Measurements from ENCODE around the gene CFAP90. TPM values are rescaled to one million over a fixed set of nuclear protein-coding genes. Genes with fewer than 3 reads are reported as not detected.

The CFAP90 gene
- total RNA-seq, 3 donors from 2014 or later (not counting 1 experiment from before 2014, with no cell fraction given): not detected

DNA sequence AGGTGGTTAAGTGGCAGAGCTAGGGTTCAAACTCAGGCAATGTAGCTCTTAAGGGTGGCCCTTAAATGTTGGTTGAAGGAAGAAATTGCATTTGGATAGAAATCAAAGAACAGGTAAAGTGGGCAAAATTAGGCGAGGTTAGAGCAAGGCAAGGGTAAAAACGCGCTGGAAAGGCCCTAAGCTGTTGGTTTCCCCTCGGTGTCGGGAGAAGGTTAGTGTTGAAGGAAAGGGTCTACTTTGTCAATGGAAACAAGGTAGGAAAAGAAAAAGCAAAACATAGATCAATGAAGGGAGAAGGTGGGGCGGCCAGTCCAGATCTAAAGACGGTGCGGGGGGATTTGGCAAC is 17.5 kb upstream of the CFAP90 start:
- H3K4me1 Mint-ChIP-seq: peaks cover 63 to 68% of the 10 kb centered on the region in 2 donors
- Histone ChIP-seq H3K36me3 (ENCODE audit: control insufficient read depth, insufficient read depth, low read length) (peaks cover 10% of the 10 kb centered on the region), H3K4me3 (ENCODE audit: low read length) (peak overlapping the region; percentile 72), H3K27me3 (ENCODE audit: control insufficient read depth, insufficient read depth, low read length) (no peaks in the 10 kb centered on the region), H3K27ac (ENCODE audit: low read length) (peak overlapping the region; percentile 32), H3K9me3 (ENCODE audit: control insufficient read depth, insufficient read depth, low read length) (no peaks in the 10 kb centered on the region), H3K4me1 (ENCODE audit: control insufficient read depth, insufficient read depth, low read length) (peaks cover 10% of the 10 kb centered on the region)
- H3K9me3 Mint-ChIP-seq: no peaks in the 10 kb centered on the region
- H3K27ac Mint-ChIP-seq: peak overlapping the region; percentile 79 to 87
- ATAC-seq (no peak), DNase-seq (no peak)
- no peak for TF ChIP-seq CTCF (IDR thresholded peaks at IDR 0.05)
- WGBS (ENCODE audit: insufficient coverage): 0% methylated on average over 8 of the region's 8 CpGs
- H3K27me3 Mint-ChIP-seq (ENCODE audit: low read depth in 2 of 2): no peaks in the 10 kb centered on the region
- intact Hi-C loops (cut with micrococcal nuclease): no loop called here
- H3K4me3 Mint-ChIP-seq: peak overlapping the region; percentile 90
- H3K36me3 Mint-ChIP-seq: no peaks in the 10 kb centered on the region

DNA sequence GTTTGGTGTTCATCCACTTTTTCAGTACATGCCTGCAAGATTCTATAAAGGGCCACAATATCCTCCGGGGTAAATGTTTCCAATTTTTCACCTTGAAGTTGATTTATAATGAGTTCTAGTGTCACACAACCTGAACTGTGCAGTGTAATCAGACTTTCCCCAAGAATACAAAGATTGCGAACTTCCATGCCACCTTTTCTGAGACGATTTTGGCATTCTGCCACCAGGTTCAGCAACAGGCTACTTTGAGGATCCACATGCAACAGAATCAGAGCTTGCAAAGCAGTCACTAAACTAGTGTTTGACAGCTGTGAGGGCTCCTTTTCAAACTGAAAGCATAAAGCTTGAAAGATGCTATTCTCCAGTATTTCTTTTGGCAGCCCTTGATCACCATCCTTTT is 16.3 kb upstream of the CFAP90 start:
- TF ChIP-seq CTCF (IDR thresholded peaks at IDR 0.05): no peak
- no peak overlapping the region for H3K27ac Mint-ChIP-seq

GRCh38 chr5:7866196-7866595 is 15.3 kb upstream of the CFAP90 start:
- no peak overlapping the region for H3K27ac Mint-ChIP-seq
- peak overlapping the region; percentile 40 for H3K4me3 Mint-ChIP-seq
- H3K4me1 Mint-ChIP-seq: peaks cover 44 to 49% of the 10 kb centered on the region in 2 donors
- TF ChIP-seq CTCF (IDR thresholded peaks at IDR 0.05): no peak
- no peak overlapping the region for H3K4me3 ChIP-seq (ENCODE audit: low read length)
- no peaks in the 10 kb centered on the region for H3K9me3 Mint-ChIP-seq
- ATAC-seq (no peak), DNase-seq (no peak)
- H3K27me3 ChIP-seq (ENCODE audit: control insufficient read depth, insufficient read depth, low read length): no peaks in the 10 kb centered on the region
- peaks cover 26% of the 10 kb centered on the region for H3K36me3 ChIP-seq (ENCODE audit: control insufficient read depth, insufficient read depth, low read length)
- no peaks in the 10 kb centered on the region for H3K27me3 Mint-ChIP-seq (ENCODE audit: low read depth in 2 of 2)
- H3K9me3 ChIP-seq (ENCODE audit: control insufficient read depth, insufficient read depth, low read length): no peaks in the 10 kb centered on the region
- 100% methylated on average over 1 of the region's 2 CpGs for WGBS (ENCODE audit: insufficient coverage)
- H3K4me1 ChIP-seq (ENCODE audit: control insufficient read depth, insufficient read depth, low read length): peaks cover 7% of the 10 kb centered on the region
- peaks cover 14% of the 10 kb centered on the region for H3K36me3 Mint-ChIP-seq
- intact Hi-C loops (cut with micrococcal nuclease): no loop called here
- no peak overlapping the region for H3K27ac ChIP-seq (ENCODE audit: low read length)

More for the DNA sequence above, 16.3 kb upstream of the CFAP90 start:
- ATAC-seq: no peak
- peaks cover 10% of the 10 kb centered on the region for H3K4me1 ChIP-seq (ENCODE audit: control insufficient read depth, insufficient read depth, low read length)
- no peak overlapping the region for H3K4me3 ChIP-seq (ENCODE audit: low read length)
- intact Hi-C loops (cut with micrococcal nuclease): no loop called here
- Mint-ChIP-seq H3K9me3 (no peaks in the 10 kb centered on the region), H3K27me3 (ENCODE audit: low read depth in 2 of 2) (no peaks in the 10 kb centered on the region), H3K4me3 (peak overlapping the region; percentile 90), H3K4me1 (peaks cover 53 to 58% of the 10 kb centered on the region in 2 donors), H3K36me3 (peaks cover 9% of the 10 kb centered on the region)
- no peak overlapping the region for H3K27ac ChIP-seq (ENCODE audit: low read length)
- WGBS (ENCODE audit: insufficient coverage): 89% methylated on average over 3 of the region's 3 CpGs
- peaks cover 16% of the 10 kb centered on the region for H3K36me3 ChIP-seq (ENCODE audit: control insufficient read depth, insufficient read depth, low read length)
- H3K9me3 ChIP-seq (ENCODE audit: control insufficient read depth, insufficient read depth, low read length): no peaks in the 10 kb centered on the region
- DNase-seq: no peak
- H3K27me3 ChIP-seq (ENCODE audit: control insufficient read depth, insufficient read depth, low read length): no peaks in the 10 kb centered on the region

- H3K4me1 Mint-ChIP-seq: peaks cover 0 to 8% of the 10 kb centered on the region in 2 donors
- H3K4me3 ChIP-seq (ENCODE audit: low read length): no peak overlapping the region
- DNase-seq (no peak), ATAC-seq (no peak)
- H3K27ac Mint-ChIP-seq: peak overlapping the region in 1 of 2 donors; percentile 9
- no peak for TF ChIP-seq CTCF (IDR thresholded peaks at IDR 0.05)
- no peaks in the 10 kb centered on the region for H3K27me3 ChIP-seq (ENCODE audit: control insufficient read depth, insufficient read depth, low read length)
- H3K36me3 Mint-ChIP-seq: peaks cover 29% of the 10 kb centered on the region
- H3K27me3 Mint-ChIP-seq (ENCODE audit: low read depth in 2 of 2): no peaks in the 10 kb centered on the region
- peaks cover 35% of the 10 kb centered on the region for H3K36me3 ChIP-seq (ENCODE audit: control insufficient read depth, insufficient read depth, low read length)
- no peaks in the 10 kb centered on the region for H3K9me3 Mint-ChIP-seq
- intact Hi-C loops (cut with micrococcal nuclease): no loop called here
- H3K4me1 ChIP-seq (ENCODE audit: control insufficient read depth, insufficient read depth, low read length): no peaks in the 10 kb centered on the region
- no peaks in the 10 kb centered on the region for H3K9me3 ChIP-seq (ENCODE audit: control insufficient read depth, insufficient read depth, low read length)
- no peak overlapping the region for H3K4me3 Mint-ChIP-seq
- WGBS (ENCODE audit: insufficient coverage): 54% methylated on average over 9 of the region's 9 CpGs
- no peak overlapping the region for H3K27ac ChIP-seq (ENCODE audit: low read length)
These were observed 7.1 kb upstream of the CFAP90 start for GRCh38 chr5:7857926-7858632.
